Astrocyte (in vitro differentiated cells and primary cell): Measurements from ENCODE around the gene PPP3CA. TPM values are rescaled to one million over a fixed set of nuclear protein-coding genes. Genes with fewer than 3 reads are reported as not detected.

Experiments
- DNase-seq: peaks from one replicate; pipeline ENCODE4 v3.0.0-alpha.2; 2010; ENCODE audit warnings: low read depth
- FAIRE-seq: peaks from 2 replicates; lab custom pipeline; 2011; peaks lifted over from hg19 to GRCh38; lab: Jason Lieb, UNC
- H2AFZ ChIP-seq: 2 replicates; pipeline ENCODE4 v1.6.0; 2012; ENCODE audit warnings: low read depth, low read length, inconsistent platforms
- H3K27ac ChIP-seq: 2 replicates; pipeline ENCODE4 v1.5.1; 2011; ENCODE audit warnings: low read depth, low read length, inconsistent platforms
- H3K27me3 ChIP-seq: 2 replicates; pipeline ENCODE4 v1.6.0; 2011; ENCODE audit warnings: low read length, inconsistent platforms; ENCODE audit not compliant: insufficient read depth
- H3K36me3 ChIP-seq: 2 replicates; pipeline ENCODE4 v1.5.1; 2011; ENCODE audit warnings: low read length, inconsistent platforms; ENCODE audit not compliant: insufficient read depth
- H3K4me1 ChIP-seq: 2 replicates; pipeline ENCODE4 v1.5.1; 2011; ENCODE audit warnings: low read length, inconsistent platforms; ENCODE audit not compliant: insufficient read depth
- H3K4me2 ChIP-seq: 2 replicates; pipeline ENCODE4 v1.6.0; 2012; ENCODE audit warnings: low read length, inconsistent platforms
- H3K4me3 ChIP-seq: 2 replicates; pipeline ENCODE4 v1.5.1; 2011; ENCODE audit warnings: low read depth, mild to moderate bottlenecking, low read length, inconsistent platforms; ENCODE audit not compliant: insufficient read depth
- H3K79me2 ChIP-seq: 2 replicates; pipeline ENCODE4 v1.6.0; 2012; ENCODE audit warnings: mild to moderate bottlenecking, low read length, inconsistent platforms; ENCODE audit not compliant: insufficient read depth
- H3K9ac ChIP-seq: 2 replicates; pipeline ENCODE4 v1.6.0; 2012; ENCODE audit warnings: mild to moderate bottlenecking, low read length, inconsistent platforms
- H3K9me3 ChIP-seq: 2 replicates; pipeline ENCODE4 v1.5.1; 2012; ENCODE audit warnings: low read depth, mild to moderate bottlenecking, low read length, inconsistent platforms; ENCODE audit not compliant: insufficient read depth
- H4K20me1 ChIP-seq: 2 replicates; pipeline ENCODE4 v1.6.0; 2012; ENCODE audit warnings: low read length, inconsistent platforms; ENCODE audit not compliant: insufficient read depth
- H3K27ac Mint-ChIP-seq: one replicate; pipeline ENCODE4 v1.8.0; 2021; ENCODE audit warnings: mild to moderate bottlenecking, mixed read lengths; ENCODE audit not compliant: unreplicated experiment
- H3K27me3 Mint-ChIP-seq: one replicate; pipeline ENCODE4 v1.8.0; 2021; ENCODE audit warnings: low read depth, mixed read lengths; ENCODE audit not compliant: unreplicated experiment
- H3K36me3 Mint-ChIP-seq: one replicate; pipeline ENCODE4 v1.8.0; 2021; ENCODE audit warnings: low read depth, mixed read lengths; ENCODE audit not compliant: unreplicated experiment
- H3K4me1 Mint-ChIP-seq: one replicate; pipeline ENCODE4 v1.8.0; 2021; ENCODE audit warnings: low read depth, mixed read lengths; ENCODE audit not compliant: unreplicated experiment
- H3K4me3 Mint-ChIP-seq: one replicate; pipeline ENCODE4 v1.8.0; 2021; ENCODE audit warnings: mild to moderate bottlenecking, moderate library complexity, mixed read lengths; ENCODE audit not compliant: unreplicated experiment
- H3K9me3 Mint-ChIP-seq: one replicate; pipeline ENCODE4 v1.8.0; 2021; ENCODE audit warnings: mild to moderate bottlenecking, mixed read lengths; ENCODE audit not compliant: unreplicated experiment
- EZH2 ChIP-seq: IDR thresholded peaks from 2 replicates; pipeline ENCODE4 v1.6.1; 2012; ENCODE audit warnings: mild to moderate bottlenecking, low read length, inconsistent platforms; ENCODE audit not compliant: insufficient read depth
- total RNA-seq: library from RNA; stranded (reverse); gene quantifications from 2 replicates; pipeline ENCODE4 v1.2.1, GENCODE V29; 2021
- TF ChIP-seq, protein P1 (sequence below): IDR thresholded peaks from 2 replicates; pipeline ENCODE4 v1.5.1; 2011; ENCODE audit warnings: low read depth, mild to moderate bottlenecking, inconsistent platforms, low read length, moderate library complexity; ENCODE audit not compliant: insufficient read depth

Gene PPP3CA
- total RNA-seq, 1 donor from 2014 or later = 101 TPM

DNA sequence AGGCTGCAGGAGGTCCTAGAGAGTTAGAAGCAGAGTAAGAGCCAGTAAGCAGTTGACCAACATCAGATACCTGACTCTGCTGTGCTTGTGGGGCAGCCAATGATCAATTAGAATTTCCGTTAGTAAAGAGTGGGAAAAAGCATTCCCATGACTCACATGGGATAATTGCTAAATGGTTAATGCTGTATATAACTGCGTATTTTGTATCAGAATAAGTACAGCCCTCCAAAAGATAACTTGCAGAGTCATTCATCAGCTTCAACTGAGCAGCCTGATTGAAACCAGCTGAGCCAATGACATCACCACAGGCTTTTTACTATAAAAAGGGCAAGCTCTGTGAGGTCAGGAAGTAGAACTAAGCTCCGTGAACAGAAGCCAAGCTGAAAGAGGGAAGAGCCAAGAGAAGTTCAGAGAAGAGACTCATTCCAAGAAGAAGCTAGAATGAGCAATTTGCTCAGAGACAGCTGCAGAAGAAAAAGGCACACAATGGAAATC lies 67.9 kb downstream of the PPP3CA start:
- H3K4me2 ChIP-seq = peak overlapping the region; percentile 56
- Mint-ChIP-seq H3K27me3 (no peaks in the 10 kb centered on the region), H3K4me3 (no peak overlapping the region), H3K27ac (peak overlapping the region; percentile 29), H3K9me3 (no peaks in the 10 kb centered on the region), H3K36me3 (no peaks in the 10 kb centered on the region), H3K4me1 (peaks cover 30% of the 10 kb centered on the region)
- H3K27me3 ChIP-seq = no peaks in the 10 kb centered on the region
- peaks cover 78% of the 10 kb centered on the region for H3K79me2 ChIP-seq
- no peak overlapping the region for H3K4me3 ChIP-seq
- TF ChIP-seq, protein P1, sequence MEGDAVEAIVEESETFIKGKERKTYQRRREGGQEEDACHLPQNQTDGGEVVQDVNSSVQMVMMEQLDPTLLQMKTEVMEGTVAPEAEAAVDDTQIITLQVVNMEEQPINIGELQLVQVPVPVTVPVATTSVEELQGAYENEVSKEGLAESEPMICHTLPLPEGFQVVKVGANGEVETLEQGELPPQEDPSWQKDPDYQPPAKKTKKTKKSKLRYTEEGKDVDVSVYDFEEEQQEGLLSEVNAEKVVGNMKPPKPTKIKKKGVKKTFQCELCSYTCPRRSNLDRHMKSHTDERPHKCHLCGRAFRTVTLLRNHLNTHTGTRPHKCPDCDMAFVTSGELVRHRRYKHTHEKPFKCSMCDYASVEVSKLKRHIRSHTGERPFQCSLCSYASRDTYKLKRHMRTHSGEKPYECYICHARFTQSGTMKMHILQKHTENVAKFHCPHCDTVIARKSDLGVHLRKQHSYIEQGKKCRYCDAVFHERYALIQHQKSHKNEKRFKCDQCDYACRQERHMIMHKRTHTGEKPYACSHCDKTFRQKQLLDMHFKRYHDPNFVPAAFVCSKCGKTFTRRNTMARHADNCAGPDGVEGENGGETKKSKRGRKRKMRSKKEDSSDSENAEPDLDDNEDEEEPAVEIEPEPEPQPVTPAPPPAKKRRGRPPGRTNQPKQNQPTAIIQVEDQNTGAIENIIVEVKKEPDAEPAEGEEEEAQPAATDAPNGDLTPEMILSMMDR = no peak
- no peak for TF ChIP-seq EZH2
- peak; percentile 99 for DNase-seq
- no peaks in the 10 kb centered on the region for H3K9me3 ChIP-seq
- no peak overlapping the region for H2AFZ ChIP-seq
- H3K9ac ChIP-seq = peak overlapping the region; percentile 42
- FAIRE-seq = peak; percentile 87
- H3K27ac ChIP-seq = peak overlapping the region; percentile 63
- no peaks in the 10 kb centered on the region for H3K36me3 ChIP-seq
- peaks cover 41% of the 10 kb centered on the region for H4K20me1 ChIP-seq
- H3K4me1 ChIP-seq = peaks cover 24% of the 10 kb centered on the region

DNA sequence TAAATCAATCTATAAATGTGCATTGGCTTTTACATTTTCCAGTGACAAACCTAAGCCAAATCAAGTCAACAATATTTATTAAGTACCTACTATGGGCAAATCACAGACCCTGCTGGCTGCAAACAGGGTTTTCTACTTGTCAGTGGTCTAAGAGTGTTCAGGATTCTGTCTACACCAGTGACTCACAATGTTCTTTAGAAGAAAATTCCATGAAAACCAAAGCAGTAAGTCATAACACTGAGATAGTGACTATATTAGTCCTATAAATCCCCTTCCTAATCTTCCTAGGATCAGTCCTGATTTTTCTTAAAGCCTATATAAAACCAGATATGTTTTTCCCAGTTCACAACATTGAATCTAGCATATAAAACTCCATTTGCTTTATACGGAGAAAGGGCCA lies 69.7 kb downstream of the PPP3CA start:
- no peak overlapping the region for H3K9ac ChIP-seq
- H3K4me1 ChIP-seq = peaks cover 24% of the 10 kb centered on the region
- Mint-ChIP-seq H3K4me3 (no peak overlapping the region), H3K27me3 (no peaks in the 10 kb centered on the region), H3K9me3 (no peaks in the 10 kb centered on the region), H3K4me1 (peaks cover 26% of the 10 kb centered on the region), H3K27ac (peak overlapping the region; percentile 10), H3K36me3 (no peaks in the 10 kb centered on the region)
- peak overlapping the region; percentile 31 for H3K4me2 ChIP-seq
- peaks cover 47% of the 10 kb centered on the region for H4K20me1 ChIP-seq
- no peaks in the 10 kb centered on the region for H3K36me3 ChIP-seq
- TF ChIP-seq EZH2 = no peak
- TF ChIP-seq, protein P1 = no peak
- H3K27me3 ChIP-seq = no peaks in the 10 kb centered on the region
- FAIRE-seq (peak; percentile 32), DNase-seq (peak; percentile 83)
- H3K27ac ChIP-seq = peak overlapping the region; percentile 12
- no peak overlapping the region for H3K4me3 ChIP-seq
- no peak overlapping the region for H2AFZ ChIP-seq
- H3K79me2 ChIP-seq = peaks cover 76% of the 10 kb centered on the region
- H3K9me3 ChIP-seq = no peaks in the 10 kb centered on the region

DNA sequence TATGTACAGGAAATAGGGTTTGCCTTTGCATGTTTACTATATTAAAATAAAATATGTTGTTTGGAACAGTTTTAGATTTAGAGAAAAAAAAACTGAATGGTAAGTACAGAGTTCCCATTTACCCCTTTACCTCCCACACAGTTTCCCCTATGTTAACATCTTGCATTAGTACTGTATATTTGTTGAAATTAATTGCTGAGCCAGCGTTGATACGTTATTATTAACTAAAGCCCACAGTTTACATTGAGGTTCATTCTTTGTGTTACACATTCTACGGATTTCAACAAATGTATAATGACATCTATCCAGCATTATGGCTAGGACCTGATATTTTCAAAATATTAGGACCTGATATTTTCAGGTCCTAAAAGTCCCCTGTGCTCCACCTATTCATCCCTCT lies 70.7 kb downstream of the PPP3CA start:
- Histone ChIP-seq H4K20me1 (peaks cover 46% of the 10 kb centered on the region), H3K79me2 (peaks cover 74% of the 10 kb centered on the region), H3K9me3 (no peaks in the 10 kb centered on the region), H3K36me3 (no peaks in the 10 kb centered on the region), H2AFZ (no peak overlapping the region), H3K27me3 (no peaks in the 10 kb centered on the region), H3K4me1 (peaks cover 24% of the 10 kb centered on the region), H3K9ac (no peak overlapping the region), H3K4me3 (no peak overlapping the region), H3K4me2 (no peak overlapping the region), H3K27ac (no peak overlapping the region)
- H3K36me3 Mint-ChIP-seq = no peaks in the 10 kb centered on the region
- peak overlapping the region; percentile 1 for H3K27ac Mint-ChIP-seq
- H3K4me3 Mint-ChIP-seq = no peak overlapping the region
- H3K27me3 Mint-ChIP-seq = no peaks in the 10 kb centered on the region
- TF ChIP-seq, protein P1 = no peak
- TF ChIP-seq EZH2 = no peak
- H3K9me3 Mint-ChIP-seq = no peaks in the 10 kb centered on the region
- peaks cover 26% of the 10 kb centered on the region for H3K4me1 Mint-ChIP-seq
- peak; percentile 54 for FAIRE-seq
- no peak for DNase-seq
